GM10248 (cell line): ENCODE measurements around the gene PALLD.

Source experiments
- CTCF ChIA-PET: fragments of 300-600 bp; sonication (Branson Sonifier 250); formaldehyde crosslinking; extraction: SDS; loops from one replicate; lab custom pipeline; 2021; ENCODE audit warnings: antibody characterized with exemption; lab: Yijun Ruan, JAX
- POLR2A ChIA-PET: fragments of 350-650 bp; sonication (Branson Sonifier 250); formaldehyde crosslinking; extraction: SDS; loops from one replicate; lab custom pipeline; 2020; ENCODE audit warnings: antibody characterized with exemption; lab: Yijun Ruan, JAX
- DNase-seq: peaks from one replicate; pipeline ENCODE4 v3.0.0; 2012; ENCODE audit errors: extremely low spot score
- CTCF ChIP-seq: IDR thresholded peaks from 2 replicates; pipeline ENCODE4 v1.5.1; 2012; ENCODE audit warnings: mild to moderate bottlenecking, low read depth; ENCODE audit errors: extremely low read depth, missing control alignments, control extremely low read depth

PALLD gene

GRCh38 chr4:168621806-168622589, 125.1 kb downstream of the PALLD start:
- POLR2A ChIA-PET: no interaction called here

GRCh38 chr4:168622600-168622999, 125.7 kb downstream of the PALLD start:
- no peak for DNase-seq
- ChIA-PET CTCF (interaction anchor here (1.2 kb wide), 1 partner anchor 11 kb away, joined by 3 read pairs; no protein-coding TSS in a partner anchor), POLR2A (no interaction called here)
- TF ChIP-seq CTCF: no peak

More at GRCh38 chr4:168621806-168622589, 125.1 kb downstream of the PALLD start:
- no peak for DNase-seq
- TF ChIP-seq CTCF: no peak
- CTCF ChIA-PET: interaction anchor here (1.0 kb wide), 1 partner anchor 12 kb away, joined by 4 read pairs; no protein-coding TSS in a partner anchor

- ChIA-PET POLR2A (no interaction called here), CTCF (interaction anchor here (1.2 kb wide), 1 partner anchor 11 kb away, joined by 3 read pairs; no protein-coding TSS in a partner anchor)
- DNase-seq: no peak
- TF ChIP-seq CTCF: no peak
Measured at GRCh38 chr4:168623011-168623410, 126.2 kb downstream of the PALLD start.

- CTCF ChIA-PET: interaction anchor here (1.2 kb wide), 1 partner anchor 10 kb away, joined by 3 read pairs; no protein-coding TSS in a partner anchor
- no peak for TF ChIP-seq CTCF
- no peak for DNase-seq
- POLR2A ChIA-PET: no interaction called here
Measured at GRCh38 chr4:168623484-168623883, 126.6 kb downstream of the PALLD start.

- DNase-seq: no peak
- ChIA-PET POLR2A (no interaction called here), CTCF (no interaction called here)
- TF ChIP-seq CTCF: no peak
Measured at GRCh38 chr4:168628251-168628650, 131.4 kb downstream of the PALLD start.

- no peak for TF ChIP-seq CTCF
- no peak for DNase-seq
- POLR2A ChIA-PET: no interaction called here
- CTCF ChIA-PET: no interaction called here
Measured at GRCh38 chr4:168629566-168629965, 132.7 kb downstream of the PALLD start.
